GM12891 (cell line): ENCODE data around the gene ECT2.

ENCODE experiments used
- PAX5 ChIP-seq: IDR thresholded peaks from 2 replicates; pipeline ENCODE4 v1.6.1; 2011; ENCODE audit warnings: low read length, moderate library complexity, mild to moderate bottlenecking; ENCODE audit not compliant: insufficient read depth, severe bottlenecking
- POLR2A ChIP-seq: IDR thresholded peaks from 2 replicates; pipeline ENCODE4 v1.6.1; 2011; ENCODE audit warnings: low read depth, low read length, control low read depth
- POLR2AphosphoS5 ChIP-seq: IDR thresholded peaks from 2 replicates; pipeline ENCODE4 v1.6.1; 2011; ENCODE audit warnings: low read depth, low read length, control low read depth
- SPI1 ChIP-seq: IDR thresholded peaks from 2 replicates; pipeline ENCODE4 v1.6.1; 2011; ENCODE audit warnings: low read depth, low read length, control low read depth
- TAF1 ChIP-seq: IDR thresholded peaks from 2 replicates; pipeline ENCODE4 v1.6.1; 2011; ENCODE audit warnings: low read depth, low read length, control low read depth

GRCh38 chr3:172752651-172753050, 2.1 kb downstream of the ECT2 start:
- no peak for TF ChIP-seq POLR2A
- no peak for TF ChIP-seq PAX5
- TF ChIP-seq POLR2AphosphoS5 = no peak
- no peak for TF ChIP-seq SPI1
- TF ChIP-seq TAF1 = no peak
